RWPE2 (cell line): Measurements from ENCODE around the gene GLIPR2.

Experiments
- ATAC-seq: fragments of 200-7000 bp; cut with Tn5 transposase; 3 replicates; pipeline ENCODE4 v1.9.1; 2021; ENCODE audit warnings: low read depth
- DNase-seq: peaks from one replicate; pipeline ENCODE4 v3.0.0-alpha.2; 2020; ENCODE audit warnings: low spot score
- H3K27ac ChIP-seq: fragments of 450-650 bp; 2 replicates; pipeline ENCODE4 v1.5.1; 2017; ENCODE audit warnings: mild to moderate bottlenecking; ENCODE audit not compliant: poor library complexity, severe bottlenecking
- H3K27me3 ChIP-seq: fragments of 250-450 bp; sonication (Bioruptor Pico); 2 replicates; pipeline ENCODE4 v1.5.1; 2021; ENCODE audit warnings: mild to moderate bottlenecking, moderate library complexity; ENCODE audit not compliant: insufficient read depth, poor library complexity, severe bottlenecking
- H3K36me3 ChIP-seq: fragments of 250-450 bp; sonication (Bioruptor Pico); 2 replicates; pipeline ENCODE4 v1.5.1; 2020; ENCODE audit warnings: low read depth, mild to moderate bottlenecking, moderate library complexity
- H3K4me1 ChIP-seq: fragments of 250-450 bp; sonication (Bioruptor Pico); 2 replicates; pipeline ENCODE4 v1.5.1; 2021; ENCODE audit warnings: mild to moderate bottlenecking, moderate library complexity; ENCODE audit not compliant: insufficient read depth, poor library complexity, severe bottlenecking
- H3K4me3 ChIP-seq: fragments of 250-450 bp; sonication (Bioruptor Pico); 2 replicates; pipeline ENCODE4 v1.5.1; 2021; ENCODE audit warnings: mild to moderate bottlenecking, moderate library complexity; ENCODE audit not compliant: severe bottlenecking
- H3K9me3 ChIP-seq: fragments of 250-450 bp; sonication (Bioruptor Pico); 2 replicates; pipeline ENCODE4 v1.5.1; 2021; ENCODE audit warnings: mild to moderate bottlenecking, moderate library complexity; ENCODE audit not compliant: severe bottlenecking
- TF ChIP-seq, protein P1 (sequence below): fragments of 450-650 bp; IDR thresholded peaks from one replicate; pipeline ENCODE4 v1.5.1; 2017; ENCODE audit warnings: mild to moderate bottlenecking, moderate library complexity; ENCODE audit not compliant: poor library complexity, severe bottlenecking

GLIPR2 gene

DNA sequence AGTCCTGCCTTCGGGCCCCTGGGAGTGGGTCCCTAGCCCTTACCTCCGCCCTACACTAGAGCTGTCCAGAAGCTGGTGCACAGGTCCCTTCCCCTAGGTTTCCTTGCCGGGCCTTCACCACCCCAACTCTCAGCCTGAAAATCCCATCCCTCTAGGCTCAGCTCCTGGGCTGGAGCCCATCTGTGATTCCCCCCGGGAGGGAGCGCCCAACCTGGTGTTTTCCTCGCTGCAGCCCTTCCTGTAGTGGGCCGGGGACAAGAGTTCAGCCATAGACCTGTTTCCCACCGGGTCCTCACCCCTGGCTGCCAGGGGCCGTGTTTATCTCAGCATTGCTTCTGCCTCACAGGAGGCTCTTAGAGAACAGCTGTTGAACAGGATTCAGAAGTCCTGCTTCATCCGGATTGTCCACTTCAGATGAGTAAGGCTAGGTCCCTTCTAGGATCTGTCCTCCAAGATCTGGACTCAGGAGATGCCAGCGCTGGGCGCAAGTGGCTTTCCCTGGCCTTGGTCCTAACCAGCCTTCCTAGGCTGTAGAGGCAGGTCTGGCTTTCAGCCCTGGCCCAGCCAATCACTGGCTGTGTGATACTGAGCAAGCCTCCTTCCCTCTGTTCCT is 965 bp downstream of the GLIPR2 start:
- Histone ChIP-seq H3K4me1 (no peaks in the 10 kb centered on the region), H3K27me3 (no peaks in the 10 kb centered on the region), H3K27ac (no peak overlapping the region), H3K36me3 (no peaks in the 10 kb centered on the region), H3K4me3 (peak overlapping the region; percentile 45), H3K9me3 (no peaks in the 10 kb centered on the region)
- no peak for ATAC-seq
- TF ChIP-seq, protein P1, sequence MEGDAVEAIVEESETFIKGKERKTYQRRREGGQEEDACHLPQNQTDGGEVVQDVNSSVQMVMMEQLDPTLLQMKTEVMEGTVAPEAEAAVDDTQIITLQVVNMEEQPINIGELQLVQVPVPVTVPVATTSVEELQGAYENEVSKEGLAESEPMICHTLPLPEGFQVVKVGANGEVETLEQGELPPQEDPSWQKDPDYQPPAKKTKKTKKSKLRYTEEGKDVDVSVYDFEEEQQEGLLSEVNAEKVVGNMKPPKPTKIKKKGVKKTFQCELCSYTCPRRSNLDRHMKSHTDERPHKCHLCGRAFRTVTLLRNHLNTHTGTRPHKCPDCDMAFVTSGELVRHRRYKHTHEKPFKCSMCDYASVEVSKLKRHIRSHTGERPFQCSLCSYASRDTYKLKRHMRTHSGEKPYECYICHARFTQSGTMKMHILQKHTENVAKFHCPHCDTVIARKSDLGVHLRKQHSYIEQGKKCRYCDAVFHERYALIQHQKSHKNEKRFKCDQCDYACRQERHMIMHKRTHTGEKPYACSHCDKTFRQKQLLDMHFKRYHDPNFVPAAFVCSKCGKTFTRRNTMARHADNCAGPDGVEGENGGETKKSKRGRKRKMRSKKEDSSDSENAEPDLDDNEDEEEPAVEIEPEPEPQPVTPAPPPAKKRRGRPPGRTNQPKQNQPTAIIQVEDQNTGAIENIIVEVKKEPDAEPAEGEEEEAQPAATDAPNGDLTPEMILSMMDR, result no peak
- no peak for DNase-seq

DNA sequence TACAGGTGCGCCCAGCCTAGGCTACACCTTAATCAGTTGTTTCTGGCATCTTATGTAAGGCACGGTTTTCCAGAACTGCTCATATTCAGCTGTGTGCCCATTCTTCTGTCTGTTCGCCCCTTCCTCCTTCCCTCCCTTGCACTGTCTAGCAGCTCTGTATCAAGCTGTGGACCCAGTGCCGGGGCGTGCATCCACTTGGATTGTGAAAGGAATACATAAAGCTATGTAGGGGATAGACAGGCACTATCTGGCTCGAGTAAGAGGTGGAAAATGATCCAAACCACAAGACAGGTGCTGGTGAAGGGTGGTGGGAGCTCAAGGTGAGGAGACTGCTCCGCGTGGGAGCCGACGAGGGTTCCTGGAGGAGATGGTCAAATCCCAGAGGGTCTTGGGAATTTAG is 2.0 kb downstream of the GLIPR2 start:
- no peaks in the 10 kb centered on the region for H3K36me3 ChIP-seq
- no peak overlapping the region for H3K4me3 ChIP-seq
- ATAC-seq, result no peak
- no peak overlapping the region for H3K27ac ChIP-seq
- DNase-seq, result no peak
- no peaks in the 10 kb centered on the region for H3K27me3 ChIP-seq
- H3K9me3 ChIP-seq, result no peaks in the 10 kb centered on the region
- TF ChIP-seq, protein P1, result no peak
- no peaks in the 10 kb centered on the region for H3K4me1 ChIP-seq

DNA sequence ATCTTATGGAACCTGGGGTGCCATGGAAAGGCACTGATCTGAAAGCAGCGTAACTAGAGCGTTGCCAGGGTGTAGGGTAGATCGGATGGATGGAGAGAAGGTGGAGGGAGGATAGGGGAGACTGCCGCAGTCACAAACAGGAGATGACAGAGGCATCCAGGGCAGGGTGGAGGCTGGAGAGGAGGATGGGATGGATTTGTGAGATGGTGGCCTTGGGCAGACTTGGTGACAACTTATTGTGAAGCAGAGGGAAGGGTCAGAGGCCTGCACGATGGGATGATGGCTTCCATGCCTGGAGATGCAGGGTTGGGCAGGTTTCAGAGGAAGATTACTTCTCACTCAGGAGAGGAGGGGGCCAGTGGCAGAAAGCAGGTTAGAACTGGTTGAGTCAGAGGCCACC is 2.4 kb downstream of the GLIPR2 start:
- Histone ChIP-seq H3K36me3 (no peaks in the 10 kb centered on the region), H3K9me3 (no peaks in the 10 kb centered on the region), H3K27ac (no peak overlapping the region), H3K27me3 (no peaks in the 10 kb centered on the region), H3K4me1 (no peaks in the 10 kb centered on the region), H3K4me3 (no peak overlapping the region)
- ATAC-seq, result no peak
- TF ChIP-seq, protein P1, result no peak
- DNase-seq, result no peak

DNA sequence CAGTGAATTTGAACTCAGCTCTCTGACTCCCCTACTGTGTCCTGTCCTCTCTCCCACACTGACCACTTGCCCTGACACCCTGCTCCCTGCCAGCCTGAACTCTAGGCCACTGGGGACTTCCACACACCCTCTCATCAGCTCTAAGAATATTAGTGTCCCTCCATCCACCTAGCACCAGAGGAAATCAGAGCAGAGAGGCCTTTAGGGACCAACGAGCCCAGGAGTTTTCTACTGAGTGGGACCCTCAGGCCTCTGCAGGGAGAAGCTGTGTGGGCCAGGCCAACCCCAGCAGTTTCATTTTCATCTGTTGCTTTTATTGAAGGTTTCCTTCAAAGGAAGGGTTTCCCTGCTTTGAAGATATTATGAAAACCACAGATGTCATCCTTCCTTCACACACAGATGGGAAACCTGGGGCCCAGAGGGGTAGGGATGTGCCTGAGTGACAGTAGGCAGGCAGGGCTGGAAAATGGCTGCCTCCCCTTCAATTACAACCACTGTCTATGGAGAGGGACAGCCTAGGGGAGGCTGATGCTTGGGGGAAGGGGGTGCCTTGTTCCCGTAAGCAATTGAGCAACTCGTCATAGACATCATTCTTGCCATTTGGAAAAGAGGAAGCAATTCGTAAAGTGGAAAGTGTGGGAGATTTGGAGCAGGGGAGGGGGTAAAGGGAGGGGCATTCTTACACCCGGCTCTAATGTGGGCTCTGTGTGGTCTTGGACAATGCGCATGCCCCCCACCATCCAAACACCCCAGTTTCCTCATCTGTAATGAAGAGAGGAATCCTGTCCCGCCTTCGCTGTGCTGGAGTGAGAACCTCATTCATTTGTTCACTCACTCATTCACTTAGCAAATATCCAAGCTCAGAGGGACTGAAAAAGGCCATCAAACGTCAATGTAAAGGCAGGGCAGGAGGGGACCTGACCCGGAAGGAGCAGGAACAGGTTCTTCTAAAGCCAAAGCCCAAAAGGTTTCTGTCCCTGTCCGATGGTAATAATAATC is 3.9 kb downstream of the GLIPR2 start:
- Histone ChIP-seq H3K27me3 (no peaks in the 10 kb centered on the region), H3K4me1 (no peaks in the 10 kb centered on the region), H3K4me3 (no peak overlapping the region), H3K36me3 (no peaks in the 10 kb centered on the region), H3K27ac (no peak overlapping the region), H3K9me3 (no peaks in the 10 kb centered on the region)
- ATAC-seq, result no peak
- no peak for DNase-seq
- TF ChIP-seq, protein P1, result no peak
